ENCODE data around the gene CUL4B. TPM values are rescaled to one million over a fixed set of nuclear protein-coding genes. Genes with fewer than 3 reads are reported as not detected.

CUL4B gene
- total RNA-seq: 10 to 100 TPM; 18.1 to 53.5 (median 30.8) TPM

DNA sequence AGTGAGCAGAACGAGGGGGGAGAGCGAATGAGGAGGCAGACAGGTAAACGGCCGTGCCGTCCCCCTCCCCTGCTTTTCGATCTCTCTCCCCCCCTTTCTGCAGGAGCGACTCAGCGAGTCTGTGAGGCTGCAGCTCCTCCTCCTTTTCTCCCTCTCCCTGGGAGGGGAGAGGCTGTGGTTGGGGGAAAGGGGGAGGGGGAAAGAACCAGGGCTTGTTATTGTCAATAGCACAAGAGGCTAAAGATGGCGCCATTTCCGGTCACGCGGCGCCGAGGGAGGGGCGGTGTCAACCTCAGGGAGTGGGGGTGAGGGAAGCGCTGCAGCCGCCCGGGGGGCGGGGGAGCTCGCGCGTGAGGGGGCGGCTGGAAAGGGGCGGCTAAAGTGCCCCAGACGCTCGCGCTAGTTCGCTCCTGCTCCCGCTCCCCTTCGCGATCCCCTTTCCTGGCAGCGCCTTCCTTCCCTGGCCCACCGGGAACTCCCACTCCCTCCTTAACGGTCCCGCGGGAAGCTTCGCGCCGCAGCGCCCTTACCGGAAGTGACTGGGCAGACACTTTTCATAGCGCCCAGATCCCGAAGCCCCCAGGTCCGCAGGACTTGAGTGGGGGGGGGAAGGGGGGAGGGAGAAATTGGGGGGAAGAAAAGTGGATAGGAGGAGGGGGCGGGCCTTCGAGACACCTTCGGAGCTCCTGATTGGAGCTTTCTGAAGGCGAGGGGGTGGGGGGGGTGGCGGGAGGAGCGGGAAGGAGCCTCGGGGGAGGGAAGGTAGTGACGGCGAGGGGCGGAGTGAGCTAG lies at the start of gene CUL4B:
CUL4B (minus strand) TSS at position 121 of the 792 bp plus-strand sequence. CDS start 324 bp downstream, outside the sequence.
- DNase-seq: peak; percentile 93
- intact Hi-C loops (cut with DNase I; ENCODE audit: low total_unique reads) (no loop called here), in situ Hi-C loops (cut with MboI; ENCODE audit: low pct_ligation_motif_present in 1 of 4, low pct_unique_long_range_greater_than_20kb in 1 of 4, low sequenced_read_pairs in 3 of 4) (no loop called here)
- Histone ChIP-seq H3K4me3 (peak within 1 kb of the TSS; percentile 49 to 74 (median 60)), H3K9me3 (no peaks in the 10 kb centered on the region), H3K36me3 (no peaks in the 10 kb centered on the region), H3K4me1 (peaks cover 0 to 26% (median 0%) of the 10 kb centered on the region in 4 donors), H3K27ac (peak within 1 kb of the TSS; percentile 93 to 99 (median 98)), H3K27me3 (no peaks in the 10 kb centered on the region)
- TF ChIP-seq EP300 (IDR thresholded peaks at IDR 0.05; ENCODE audit: low read depth) (peak; percentile 5), POLR2AphosphoS5 (IDR thresholded peaks at IDR 0.05) (peak; percentile 75 to 81 (median 77)), POLR2A (IDR thresholded peaks at IDR 0.05) (peak; percentile 80)
- TF ChIP-seq, protein P1, sequence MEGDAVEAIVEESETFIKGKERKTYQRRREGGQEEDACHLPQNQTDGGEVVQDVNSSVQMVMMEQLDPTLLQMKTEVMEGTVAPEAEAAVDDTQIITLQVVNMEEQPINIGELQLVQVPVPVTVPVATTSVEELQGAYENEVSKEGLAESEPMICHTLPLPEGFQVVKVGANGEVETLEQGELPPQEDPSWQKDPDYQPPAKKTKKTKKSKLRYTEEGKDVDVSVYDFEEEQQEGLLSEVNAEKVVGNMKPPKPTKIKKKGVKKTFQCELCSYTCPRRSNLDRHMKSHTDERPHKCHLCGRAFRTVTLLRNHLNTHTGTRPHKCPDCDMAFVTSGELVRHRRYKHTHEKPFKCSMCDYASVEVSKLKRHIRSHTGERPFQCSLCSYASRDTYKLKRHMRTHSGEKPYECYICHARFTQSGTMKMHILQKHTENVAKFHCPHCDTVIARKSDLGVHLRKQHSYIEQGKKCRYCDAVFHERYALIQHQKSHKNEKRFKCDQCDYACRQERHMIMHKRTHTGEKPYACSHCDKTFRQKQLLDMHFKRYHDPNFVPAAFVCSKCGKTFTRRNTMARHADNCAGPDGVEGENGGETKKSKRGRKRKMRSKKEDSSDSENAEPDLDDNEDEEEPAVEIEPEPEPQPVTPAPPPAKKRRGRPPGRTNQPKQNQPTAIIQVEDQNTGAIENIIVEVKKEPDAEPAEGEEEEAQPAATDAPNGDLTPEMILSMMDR (IDR thresholded peaks at IDR 0.05): no peak
- WGBS, 2 donors (ENCODE audit: low coverage in 1 of 2): 44% methylated on average over 54 of the region's 54 CpGs; no CpG with 5 or more reads in 1 of the 2 donors

DNA sequence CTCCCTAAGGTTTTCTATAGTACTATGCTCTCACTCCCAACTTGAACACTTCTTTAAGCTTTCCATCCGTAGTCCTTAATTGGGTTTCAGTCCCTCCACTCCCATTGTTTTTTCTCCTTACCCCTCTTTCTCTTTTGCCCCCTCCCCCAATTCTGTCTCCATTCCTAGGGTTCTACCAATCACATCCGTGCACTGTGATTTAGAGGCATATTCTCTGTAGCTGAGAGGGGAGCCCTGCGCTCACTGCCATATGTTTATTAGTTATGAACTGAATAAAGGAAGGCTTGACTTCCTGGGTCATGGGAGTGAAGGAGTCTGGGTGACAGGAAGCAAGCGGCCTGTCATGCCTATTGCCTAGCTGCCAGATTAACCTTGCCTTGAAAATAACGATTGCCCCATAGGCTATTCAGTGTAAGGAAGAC lies 43.6 kb upstream of the CUL4B start:
- no peaks in the 10 kb centered on the region for H3K36me3 ChIP-seq
- H3K4me1 ChIP-seq: peaks cover 0 to 9% (median 3%) of the 10 kb centered on the region in 4 donors
- H3K27me3 ChIP-seq: no peaks in the 10 kb centered on the region
- intact Hi-C loops (cut with DNase I; ENCODE audit: low total_unique reads) (no loop called here), in situ Hi-C loops (cut with MboI; ENCODE audit: low pct_ligation_motif_present in 1 of 4, low pct_unique_long_range_greater_than_20kb in 1 of 4, low sequenced_read_pairs in 3 of 4) (no loop called here)
- WGBS, 2 donors (ENCODE audit: low coverage in 1 of 2): 0 to 37% methylated on average over 5 of the region's 5 CpGs
- peak in 2 of 3 donors; percentile 5 to 57 for TF ChIP-seq POLR2AphosphoS5 (IDR thresholded peaks at IDR 0.05)
- TF ChIP-seq POLR2A (IDR thresholded peaks at IDR 0.05): peak; percentile 42
- TF ChIP-seq, protein P1 (IDR thresholded peaks at IDR 0.05): no peak
- H3K4me3 ChIP-seq: peak overlapping the region; percentile 42 to 67 (median 56)
- H3K27ac ChIP-seq: peak overlapping the region; percentile 80 to 95 (median 94)
- DNase-seq: peak; percentile 19
- no peaks in the 10 kb centered on the region for H3K9me3 ChIP-seq

DNA sequence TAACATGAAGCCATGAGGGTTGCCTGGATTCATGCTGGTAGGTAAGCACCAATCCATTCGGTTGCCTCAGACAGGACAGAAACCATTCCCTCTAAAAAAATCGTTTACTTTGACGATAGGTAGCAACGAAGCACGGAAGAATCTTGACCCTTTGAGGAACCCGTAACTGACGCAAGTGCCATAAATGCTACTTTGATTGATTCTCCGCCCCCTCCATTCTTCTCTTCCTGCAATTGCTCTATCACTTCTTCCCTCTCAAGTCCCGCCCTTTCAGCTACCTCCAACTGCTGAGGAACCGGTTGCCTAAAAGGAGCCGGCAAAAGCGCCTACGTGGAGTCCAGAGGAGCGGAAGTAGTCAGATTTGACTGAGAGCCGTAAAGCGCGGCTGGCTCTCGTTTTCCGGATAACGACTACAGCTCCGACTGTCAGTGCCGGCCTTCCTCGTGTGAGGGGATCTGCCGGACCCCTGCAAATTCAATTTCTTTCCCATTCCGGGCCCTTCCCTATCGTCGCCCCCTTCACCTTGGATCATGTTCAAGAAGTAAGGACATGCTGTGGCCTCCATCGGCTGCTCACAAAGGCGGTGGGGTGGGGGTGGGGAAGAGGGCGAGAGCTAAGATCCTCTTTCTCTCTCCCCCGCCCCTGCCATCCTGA lies 43.1 kb upstream of the CUL4B start, which contains the start of gene MCTS1:
MCTS1 (plus strand) TSS at position 395 of the 654 bp plus-strand sequence; CDS start at position 531, 136 bp downstream.
- peak; percentile 58 for TF ChIP-seq POLR2A (IDR thresholded peaks at IDR 0.05)
- peak; percentile 37 for TF ChIP-seq EP300 (IDR thresholded peaks at IDR 0.05; ENCODE audit: low read depth)
- TF ChIP-seq, protein P1 (IDR thresholded peaks at IDR 0.05): no peak
- peak; percentile 59 to 77 (median 68) for TF ChIP-seq POLR2AphosphoS5 (IDR thresholded peaks at IDR 0.05)
- intact Hi-C loops (cut with DNase I; ENCODE audit: low total_unique reads): no loop called here

DNA sequence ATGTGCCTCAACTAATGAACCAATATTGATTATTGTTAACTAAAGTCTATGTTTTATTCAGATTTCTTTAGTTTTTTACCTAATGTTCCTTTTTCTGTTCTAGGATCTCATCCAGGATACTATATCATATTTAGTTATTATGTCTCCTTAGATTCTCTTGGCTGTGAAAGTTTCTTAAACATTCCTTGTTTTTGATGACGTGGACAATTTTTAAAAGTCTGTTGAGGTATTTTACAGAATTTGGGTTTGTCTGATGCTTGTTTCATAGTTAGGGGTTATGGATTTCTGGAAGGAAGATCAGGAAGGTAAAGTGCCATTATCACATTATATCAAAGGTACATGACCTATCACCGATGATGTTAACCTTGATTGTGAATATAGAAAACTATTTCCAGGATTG lies 24.9 kb upstream of the CUL4B start:
- no peaks in the 10 kb centered on the region for H3K4me1 ChIP-seq
- no peak overlapping the region for H3K4me3 ChIP-seq
- no peak overlapping the region for H3K27ac ChIP-seq
- H3K27me3 ChIP-seq: no peaks in the 10 kb centered on the region
- no peak for DNase-seq
- intact Hi-C loops (cut with DNase I; ENCODE audit: low total_unique reads): no loop called here
- H3K36me3 ChIP-seq: no peaks in the 10 kb centered on the region
- in situ Hi-C loops (cut with MboI; ENCODE audit: low pct_ligation_motif_present in 1 of 4, low pct_unique_long_range_greater_than_20kb in 1 of 4, low sequenced_read_pairs in 3 of 4): no loop called here
- 84 to 89% methylated on average over 1 to 2 of the region's 2 CpGs for WGBS, 2 donors (ENCODE audit: low coverage in 1 of 2)
- TF ChIP-seq, protein P1 (IDR thresholded peaks at IDR 0.05): no peak
- TF ChIP-seq POLR2A (IDR thresholded peaks at IDR 0.05) (no peak), POLR2AphosphoS5 (IDR thresholded peaks at IDR 0.05) (no peak), EP300 (IDR thresholded peaks at IDR 0.05; ENCODE audit: low read depth) (no peak)
- H3K9me3 ChIP-seq: no peaks in the 10 kb centered on the region

More for the DNA sequence above, 43.1 kb upstream of the CUL4B start, which contains the start of gene MCTS1:
- in situ Hi-C loops (cut with MboI; ENCODE audit: low pct_ligation_motif_present in 1 of 4, low pct_unique_long_range_greater_than_20kb in 1 of 4, low sequenced_read_pairs in 3 of 4): no loop called here
- Histone ChIP-seq H3K4me3 (peak within 1 kb of the TSS; percentile 42 to 67 (median 56)), H3K9me3 (no peaks in the 10 kb centered on the region), H3K27ac (peak within 1 kb of the TSS; percentile 80 to 95 (median 94)), H3K27me3 (no peaks in the 10 kb centered on the region), H3K4me1 (peaks cover 0 to 9% (median 3%) of the 10 kb centered on the region in 4 donors), H3K36me3 (no peaks in the 10 kb centered on the region)
- DNase-seq: peak; percentile 89
- 0 to 52% methylated on average over 8 to 31 of the region's 31 CpGs for WGBS, 2 donors (ENCODE audit: low coverage in 1 of 2)

Data from transverse colon (tissue), 4 donors.